HepG2 (cell line): Measurements from ENCODE around the gene FLYWCH1. TPM values are rescaled to one million over a fixed set of nuclear protein-coding genes. Genes with fewer than 3 reads are reported as not detected.

Experiments
- ARID3A ChIP-seq: IDR thresholded peaks from 2 replicates; pipeline ENCODE4 v1.6.1; 2012; ENCODE audit warnings: low read depth, low read length, improper control_type of control experiment
- CBFB ChIP-seq: sonication (generic); formaldehyde crosslinking; IDR thresholded peaks from 2 replicates; pipeline ENCODE4 v1.4.0; 2020; ENCODE audit warnings: missing genetic modification reagents
- JARID2 ChIP-seq: sonication (generic); formaldehyde crosslinking; IDR thresholded peaks from 2 replicates; pipeline ENCODE4 v1.8.1; 2023; ENCODE audit warnings: missing genetic modification reagents, inconsistent platforms; ENCODE audit not compliant: insufficient replicate concordance
- RBM22 ChIP-seq: fragments of 200-400 bp; formaldehyde crosslinking; optimal IDR thresholded peaks from 2 replicates; pipeline ENCODE3; 2017; ENCODE audit warnings: mild to moderate bottlenecking, low read length, moderate library complexity
- THYN1 ChIP-seq: sonication (generic); formaldehyde crosslinking; IDR thresholded peaks from 2 replicates; pipeline ENCODE4 v1.8.1; 2023; ENCODE audit warnings: low read depth, mild to moderate bottlenecking, moderate library complexity, missing genetic modification reagents, borderline replicate concordance
- TMF1 ChIP-seq: sonication (generic); formaldehyde crosslinking; IDR thresholded peaks from 2 replicates; pipeline ENCODE4 v1.8.1; 2022; ENCODE audit warnings: low read depth, missing genetic modification reagents
- TOE1 ChIP-seq: sonication (generic); formaldehyde crosslinking; IDR thresholded peaks from 2 replicates; pipeline ENCODE4 v1.4.0; 2020; ENCODE audit warnings: mild to moderate bottlenecking, missing genetic modification reagents
- ZBTB42 ChIP-seq: sonication (generic); formaldehyde crosslinking; IDR thresholded peaks from 2 replicates; pipeline ENCODE4 v1.5.0; 2020; ENCODE audit warnings: mild to moderate bottlenecking, missing genetic modification reagents
- ZNF331 ChIP-seq: sonication (generic); formaldehyde crosslinking; IDR thresholded peaks from 2 replicates; pipeline ENCODE4 v1.4.0; 2020; ENCODE audit warnings: missing genetic modification reagents
- ZNF496 ChIP-seq: sonication (generic); formaldehyde crosslinking; IDR thresholded peaks from 2 replicates; pipeline ENCODE4 v1.8.1; 2023; ENCODE audit warnings: mild to moderate bottlenecking, moderate library complexity, missing genetic modification reagents; ENCODE audit not compliant: insufficient replicate concordance
- ZNF564 ChIP-seq: sonication (generic); formaldehyde crosslinking; IDR thresholded peaks from 2 replicates; pipeline ENCODE4 v1.8.1; 2023; ENCODE audit warnings: mild to moderate bottlenecking, missing genetic modification reagents
- ZNF816 ChIP-seq: sonication (generic); formaldehyde crosslinking; IDR thresholded peaks from 2 replicates; pipeline ENCODE4 v1.8.0; 2022; ENCODE audit warnings: missing genetic modification reagents, mild to moderate bottlenecking, borderline replicate concordance
- ZNF83 ChIP-seq: sonication (generic); formaldehyde crosslinking; IDR thresholded peaks from 2 replicates; pipeline ENCODE4 v1.4.0; 2020; ENCODE audit warnings: missing genetic modification reagents, mild to moderate bottlenecking, borderline replicate concordance
- polyA plus RNA-seq, 8 experiments: library from polyadenylated mRNA; depleted of rRNA in 3 of 8; stranded (reverse) in 7 of 8; unstranded in 1 of 8; fragments of >200 nt; fragmentation: Illumina TruSeq in 4 of 8; extraction: Trizol in 4 of 8; gene quantifications; 2 replicates each; pipeline versions ENCODE4 v1.2.1 to v1.2.3, GENCODE V29; 2011 to 2016; ENCODE audit warnings: low read depth in 4 of 8, missing spikeins in 1 of 8, mixed read lengths in 1 of 8; ENCODE audit not compliant: insufficient read depth in 1 of 8
- total RNA-seq, 5 experiments: library from RNA; depleted of rRNA; stranded (reverse); fragments of >200 nt; fragmentation: Illumina TruSeq; extraction: Trizol; gene quantifications; 2 replicates each; pipeline ENCODE4 v1.2.3, GENCODE V29; 2016; ENCODE audit warnings: low read depth in 1 of 5
- TF ChIP-seq, protein P1 (sequence below): sonication (generic); formaldehyde crosslinking; IDR thresholded peaks from 2 replicates; pipeline ENCODE4 v1.5.1; 2020; ENCODE audit warnings: missing genetic modification reagents, mild to moderate bottlenecking, borderline replicate concordance
- TF ChIP-seq, protein P2 (sequence below): sonication (generic); formaldehyde crosslinking; IDR thresholded peaks from 2 replicates; pipeline ENCODE4 v1.4.0; 2020; ENCODE audit warnings: missing genetic modification reagents
- TF ChIP-seq, protein P3 (sequence below): sonication (generic); formaldehyde crosslinking; conservative IDR thresholded peaks from 2 replicates; pipeline ENCODE4 v1.4.0; 2020; ENCODE audit warnings: missing genetic modification reagents

FLYWCH1 gene
- total and polyA plus RNA-seq, 2 of the 13 experiments (the other 11 are each of a cell fraction or from before 2014, with no cell fraction given): 7.3 to 12.4 TPM

DNA sequence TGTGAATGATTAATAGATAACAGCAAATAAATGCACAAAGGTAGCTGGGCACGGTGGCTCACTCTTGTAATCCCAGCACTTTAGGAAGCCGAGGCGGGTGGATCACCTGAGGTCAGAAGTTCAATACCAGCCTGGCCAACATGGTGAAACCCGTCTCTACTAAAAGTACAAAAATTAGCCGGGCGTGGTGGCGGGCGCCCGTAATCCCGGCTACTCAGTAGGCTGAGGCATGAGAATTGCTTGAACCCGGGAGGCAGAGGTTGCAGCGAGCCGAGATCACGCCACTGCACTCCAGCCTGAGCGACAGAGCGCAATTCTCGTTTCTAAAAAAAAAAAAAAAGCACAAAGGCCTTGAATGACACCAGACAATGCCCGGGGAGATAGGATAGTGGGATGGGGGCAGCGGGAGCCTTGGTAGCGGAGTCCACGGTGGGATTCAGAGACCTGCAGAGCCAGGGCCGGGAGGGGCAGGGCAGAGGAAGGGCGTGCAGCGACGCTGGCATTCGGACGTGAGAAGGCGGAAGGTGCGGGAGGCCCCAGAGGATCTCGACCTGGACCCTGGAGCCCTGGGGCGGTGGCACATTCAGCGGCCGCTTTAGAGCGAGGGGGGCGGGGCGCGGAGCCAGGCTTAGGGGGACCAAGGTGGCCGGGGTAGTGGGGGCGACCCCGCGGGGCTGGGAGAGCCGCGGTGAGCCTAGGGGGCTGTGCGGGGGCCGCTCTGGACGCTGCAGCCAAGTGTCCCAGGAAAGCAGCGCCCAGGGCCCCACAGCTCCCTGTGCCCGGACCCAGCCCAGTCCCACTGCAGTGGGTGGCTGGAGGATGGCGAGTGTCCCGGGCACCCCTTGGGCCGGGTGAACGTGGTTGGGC, 29.7 kb upstream of the FLYWCH1 start (continued):
- TF ChIP-seq, protein P1, sequence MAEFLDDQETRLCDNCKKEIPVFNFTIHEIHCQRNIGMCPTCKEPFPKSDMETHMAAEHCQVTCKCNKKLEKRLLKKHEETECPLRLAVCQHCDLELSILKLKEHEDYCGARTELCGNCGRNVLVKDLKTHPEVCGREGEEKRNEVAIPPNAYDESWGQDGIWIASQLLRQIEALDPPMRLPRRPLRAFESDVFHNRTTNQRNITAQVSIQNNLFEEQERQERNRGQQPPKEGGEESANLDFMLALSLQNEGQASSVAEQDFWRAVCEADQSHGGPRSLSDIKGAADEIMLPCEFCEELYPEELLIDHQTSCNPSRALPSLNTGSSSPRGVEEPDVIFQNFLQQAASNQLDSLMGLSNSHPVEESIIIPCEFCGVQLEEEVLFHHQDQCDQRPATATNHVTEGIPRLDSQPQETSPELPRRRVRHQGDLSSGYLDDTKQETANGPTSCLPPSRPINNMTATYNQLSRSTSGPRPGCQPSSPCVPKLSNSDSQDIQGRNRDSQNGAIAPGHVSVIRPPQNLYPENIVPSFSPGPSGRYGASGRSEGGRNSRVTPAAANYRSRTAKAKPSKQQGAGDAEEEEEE (CRISPR knock-in tag): 0 out of 2 replicates have a peak, but pooled peaks have one; percentile 15
- TF ChIP-seq, protein P2, sequence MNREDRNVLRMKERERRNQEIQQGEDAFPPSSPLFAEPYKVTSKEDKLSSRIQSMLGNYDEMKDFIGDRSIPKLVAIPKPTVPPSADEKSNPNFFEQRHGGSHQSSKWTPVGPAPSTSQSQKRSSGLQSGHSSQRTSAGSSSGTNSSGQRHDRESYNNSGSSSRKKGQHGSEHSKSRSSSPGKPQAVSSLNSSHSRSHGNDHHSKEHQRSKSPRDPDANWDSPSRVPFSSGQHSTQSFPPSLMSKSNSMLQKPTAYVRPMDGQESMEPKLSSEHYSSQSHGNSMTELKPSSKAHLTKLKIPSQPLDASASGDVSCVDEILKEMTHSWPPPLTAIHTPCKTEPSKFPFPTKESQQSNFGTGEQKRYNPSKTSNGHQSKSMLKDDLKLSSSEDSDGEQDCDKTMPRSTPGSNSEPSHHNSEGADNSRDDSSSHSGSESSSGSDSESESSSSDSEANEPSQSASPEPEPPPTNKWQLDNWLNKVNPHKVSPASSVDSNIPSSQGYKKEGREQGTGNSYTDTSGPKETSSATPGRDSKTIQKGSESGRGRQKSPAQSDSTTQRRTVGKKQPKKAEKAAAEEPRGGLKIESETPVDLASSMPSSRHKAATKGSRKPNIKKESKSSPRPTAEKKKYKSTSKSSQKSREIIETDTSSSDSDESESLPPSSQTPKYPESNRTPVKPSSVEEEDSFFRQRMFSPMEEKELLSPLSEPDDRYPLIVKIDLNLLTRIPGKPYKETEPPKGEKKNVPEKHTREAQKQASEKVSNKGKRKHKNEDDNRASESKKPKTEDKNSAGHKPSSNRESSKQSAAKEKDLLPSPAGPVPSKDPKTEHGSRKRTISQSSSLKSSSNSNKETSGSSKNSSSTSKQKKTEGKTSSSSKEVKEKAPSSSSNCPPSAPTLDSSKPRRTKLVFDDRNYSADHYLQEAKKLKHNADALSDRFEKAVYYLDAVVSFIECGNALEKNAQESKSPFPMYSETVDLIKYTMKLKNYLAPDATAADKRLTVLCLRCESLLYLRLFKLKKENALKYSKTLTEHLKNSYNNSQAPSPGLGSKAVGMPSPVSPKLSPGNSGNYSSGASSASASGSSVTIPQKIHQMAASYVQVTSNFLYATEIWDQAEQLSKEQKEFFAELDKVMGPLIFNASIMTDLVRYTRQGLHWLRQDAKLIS (CRISPR knock-in tag): no peak
- no peak for TF ChIP-seq CBFB (CRISPR knock-in tag)
- TF ChIP-seq, protein P3, sequence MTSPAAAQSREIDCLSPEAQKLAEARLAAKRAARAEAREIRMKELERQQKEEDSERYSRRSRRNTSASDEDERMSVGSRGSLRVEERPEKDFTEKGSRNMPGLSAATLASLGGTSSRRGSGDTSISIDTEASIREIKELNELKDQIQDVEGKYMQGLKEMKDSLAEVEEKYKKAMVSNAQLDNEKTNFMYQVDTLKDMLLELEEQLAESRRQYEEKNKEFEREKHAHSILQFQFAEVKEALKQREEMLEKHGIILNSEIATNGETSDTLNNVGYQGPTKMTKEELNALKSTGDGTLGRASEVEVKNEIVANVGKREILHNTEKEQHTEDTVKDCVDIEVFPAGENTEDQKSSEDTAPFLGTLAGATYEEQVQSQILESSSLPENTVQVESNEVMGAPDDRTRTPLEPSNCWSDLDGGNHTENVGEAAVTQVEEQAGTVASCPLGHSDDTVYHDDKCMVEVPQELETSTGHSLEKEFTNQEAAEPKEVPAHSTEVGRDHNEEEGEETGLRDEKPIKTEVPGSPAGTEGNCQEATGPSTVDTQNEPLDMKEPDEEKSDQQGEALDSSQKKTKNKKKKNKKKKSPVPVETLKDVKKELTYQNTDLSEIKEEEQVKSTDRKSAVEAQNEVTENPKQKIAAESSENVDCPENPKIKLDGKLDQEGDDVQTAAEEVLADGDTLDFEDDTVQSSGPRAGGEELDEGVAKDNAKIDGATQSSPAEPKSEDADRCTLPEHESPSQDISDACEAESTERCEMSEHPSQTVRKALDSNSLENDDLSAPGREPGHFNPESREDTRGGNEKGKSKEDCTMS (CRISPR knock-in tag): no peak
- TF ChIP-seq ZNF331 (CRISPR knock-in tag): no peak
- no peak for TF ChIP-seq ARID3A
- TF ChIP-seq JARID2 (CRISPR knock-in tag): no peak
- no peak for TF ChIP-seq TOE1 (CRISPR knock-in tag)
- TF ChIP-seq ZNF83 (CRISPR knock-in tag): no peak
- no peak; the same call in 1 of the 2 replicates for TF ChIP-seq ZBTB42
- no peak for TF ChIP-seq ZNF816 (CRISPR knock-in tag)
- no peak for TF ChIP-seq TMF1
- no peak for TF ChIP-seq ZNF496 (CRISPR knock-in tag)
- no peak for TF ChIP-seq RBM22
- TF ChIP-seq ZNF564 (CRISPR knock-in tag): no peak
- TF ChIP-seq THYN1 (CRISPR knock-in tag): no peak
